Measurements from ENCODE around the gene TRPC4. TPM values are rescaled to one million over a fixed set of nuclear protein-coding genes. Genes with fewer than 3 reads are reported as not detected.

Gene TRPC4
- polyA plus RNA-seq, 1 experiment: 6.2 TPM

- no peak for TF ChIP-seq CTCF (IDR thresholded peaks at IDR 0.05; ENCODE audit: insufficient read depth, low read depth, low read length)
- Histone ChIP-seq H3K4me3 (ENCODE audit: low read depth, low read length) (no peak overlapping the region), H3K27me3 (ENCODE audit: control insufficient read depth, insufficient read depth, low read length) (no peaks in the 10 kb centered on the region), H3K36me3 (ENCODE audit: control insufficient read depth, insufficient read depth, low read length) (no peaks in the 10 kb centered on the region)
- CTCF ChIA-PET: no interaction called here
- no peak for DNase-seq (ENCODE audit: low read depth)
- POLR2A ChIA-PET: no interaction called here
Measured at GRCh38 chr13:37706041-37706440, 163.5 kb downstream of the TRPC4 start.

GRCh38 chr13:37701972-37702371 lies 167.6 kb downstream of the TRPC4 start:
- no peak overlapping the region for H3K4me3 ChIP-seq (ENCODE audit: low read depth, low read length)
- no peak for TF ChIP-seq CTCF (IDR thresholded peaks at IDR 0.05; ENCODE audit: insufficient read depth, low read depth, low read length)
- H3K36me3 ChIP-seq (ENCODE audit: control insufficient read depth, insufficient read depth, low read length): no peaks in the 10 kb centered on the region
- peak; percentile 98 for DNase-seq (ENCODE audit: low read depth)
- CTCF ChIA-PET: interaction anchor here (1.5 kb wide), 1 partner anchor 20 kb away, joined by 3 read pairs; no protein-coding TSS in a partner anchor
- no peaks in the 10 kb centered on the region for H3K27me3 ChIP-seq (ENCODE audit: control insufficient read depth, insufficient read depth, low read length)
- POLR2A ChIA-PET: no interaction called here

GRCh38 chr13:37701306-37701705 lies 168.3 kb downstream of the TRPC4 start:
- ChIA-PET POLR2A (no interaction called here), CTCF (interaction anchor here (0.7 to 1.5 kb wide), 4 partner anchors 10 to 132 kb away, joined by 3 to 4 read pairs (median 3); no protein-coding TSS in a partner anchor)
- Histone ChIP-seq H3K36me3 (ENCODE audit: control insufficient read depth, insufficient read depth, low read length) (no peaks in the 10 kb centered on the region), H3K27me3 (ENCODE audit: control insufficient read depth, insufficient read depth, low read length) (no peaks in the 10 kb centered on the region), H3K4me3 (ENCODE audit: low read depth, low read length) (no peak overlapping the region)
- DNase-seq (ENCODE audit: low read depth): peak; percentile 54
- TF ChIP-seq CTCF (IDR thresholded peaks at IDR 0.05; ENCODE audit: insufficient read depth, low read depth, low read length): no peak

- no peak for DNase-seq (ENCODE audit: low read depth)
- H3K4me3 ChIP-seq (ENCODE audit: low read depth, low read length): no peak overlapping the region
- POLR2A ChIA-PET: no interaction called here
- no peaks in the 10 kb centered on the region for H3K36me3 ChIP-seq (ENCODE audit: control insufficient read depth, insufficient read depth, low read length)
- TF ChIP-seq CTCF (IDR thresholded peaks at IDR 0.05; ENCODE audit: insufficient read depth, low read depth, low read length): no peak
- H3K27me3 ChIP-seq (ENCODE audit: control insufficient read depth, insufficient read depth, low read length): no peaks in the 10 kb centered on the region
- CTCF ChIA-PET: interaction anchor here (0.7 to 1.5 kb wide), 4 partner anchors 9 to 133 kb away, joined by 3 to 4 read pairs (median 3); no protein-coding TSS in a partner anchor
Measured at GRCh38 chr13:37700887-37701286, 168.7 kb downstream of the TRPC4 start.

- no peaks in the 10 kb centered on the region for H3K36me3 ChIP-seq (ENCODE audit: control insufficient read depth, insufficient read depth, low read length)
- no peak for TF ChIP-seq CTCF (IDR thresholded peaks at IDR 0.05; ENCODE audit: insufficient read depth, low read depth, low read length)
- CTCF ChIA-PET: no interaction called here
- DNase-seq (ENCODE audit: low read depth): no peak
- no peak overlapping the region for H3K4me3 ChIP-seq (ENCODE audit: low read depth, low read length)
- no peaks in the 10 kb centered on the region for H3K27me3 ChIP-seq (ENCODE audit: control insufficient read depth, insufficient read depth, low read length)
- POLR2A ChIA-PET: no interaction called here
Measured at GRCh38 chr13:37695200-37695599, 174.4 kb downstream of the TRPC4 start.

All from BJ (cell line).